Measurements from ENCODE around the gene NKD1.

NKD1 gene

DNA sequence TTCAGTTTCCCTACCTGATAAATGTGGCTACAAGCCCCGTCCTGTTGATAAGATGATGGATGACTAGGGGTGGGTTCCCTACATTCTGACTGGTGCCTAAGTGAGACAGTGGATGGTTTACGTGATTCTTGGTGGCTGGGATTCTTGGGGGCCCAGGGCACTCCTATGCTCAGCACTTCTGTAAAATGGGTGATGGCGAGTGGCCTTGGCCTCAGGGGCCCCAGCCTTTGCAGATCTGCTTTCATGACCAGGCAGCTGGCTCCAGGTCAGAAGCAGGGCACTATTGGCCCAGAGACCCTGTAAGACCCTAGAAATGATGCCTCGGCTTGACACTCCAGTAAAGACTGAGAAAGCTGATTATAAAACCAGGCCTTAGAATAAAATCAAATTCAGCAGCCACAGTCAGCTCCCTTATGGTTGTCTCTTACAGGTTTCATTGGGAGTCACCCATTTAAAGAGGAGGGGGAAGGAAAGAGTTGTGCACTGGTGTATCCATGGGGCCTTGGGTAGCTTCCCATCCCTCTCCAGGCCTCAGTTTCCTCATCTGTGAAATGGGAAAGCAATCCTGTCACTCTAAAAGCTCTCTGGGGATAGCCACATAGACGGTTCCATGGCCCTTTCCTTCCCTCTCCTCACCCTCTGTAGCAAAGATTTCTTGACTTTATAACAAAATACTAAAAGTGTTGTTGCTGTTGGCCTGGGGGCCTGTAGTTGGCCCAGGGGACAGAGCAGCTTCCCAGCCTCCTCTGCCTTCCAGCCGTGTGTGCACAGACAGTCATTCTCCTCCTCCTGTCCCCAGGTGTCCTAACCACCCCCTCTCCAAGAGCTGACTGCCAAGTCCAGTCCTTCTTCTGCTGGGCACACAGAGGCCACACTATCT is 131.7 kb downstream of the NKD1 start:
- TF ChIP-seq, protein P1, sequence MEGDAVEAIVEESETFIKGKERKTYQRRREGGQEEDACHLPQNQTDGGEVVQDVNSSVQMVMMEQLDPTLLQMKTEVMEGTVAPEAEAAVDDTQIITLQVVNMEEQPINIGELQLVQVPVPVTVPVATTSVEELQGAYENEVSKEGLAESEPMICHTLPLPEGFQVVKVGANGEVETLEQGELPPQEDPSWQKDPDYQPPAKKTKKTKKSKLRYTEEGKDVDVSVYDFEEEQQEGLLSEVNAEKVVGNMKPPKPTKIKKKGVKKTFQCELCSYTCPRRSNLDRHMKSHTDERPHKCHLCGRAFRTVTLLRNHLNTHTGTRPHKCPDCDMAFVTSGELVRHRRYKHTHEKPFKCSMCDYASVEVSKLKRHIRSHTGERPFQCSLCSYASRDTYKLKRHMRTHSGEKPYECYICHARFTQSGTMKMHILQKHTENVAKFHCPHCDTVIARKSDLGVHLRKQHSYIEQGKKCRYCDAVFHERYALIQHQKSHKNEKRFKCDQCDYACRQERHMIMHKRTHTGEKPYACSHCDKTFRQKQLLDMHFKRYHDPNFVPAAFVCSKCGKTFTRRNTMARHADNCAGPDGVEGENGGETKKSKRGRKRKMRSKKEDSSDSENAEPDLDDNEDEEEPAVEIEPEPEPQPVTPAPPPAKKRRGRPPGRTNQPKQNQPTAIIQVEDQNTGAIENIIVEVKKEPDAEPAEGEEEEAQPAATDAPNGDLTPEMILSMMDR (IDR thresholded peaks at IDR 0.05; ENCODE audit: insufficient read depth, low read depth, low read length, missing control alignments), result no peak
- no peak overlapping the region for H3K4me3 ChIP-seq (ENCODE audit: low read length)
- no peak for DNase-seq (ENCODE audit: low read depth)

DNA sequence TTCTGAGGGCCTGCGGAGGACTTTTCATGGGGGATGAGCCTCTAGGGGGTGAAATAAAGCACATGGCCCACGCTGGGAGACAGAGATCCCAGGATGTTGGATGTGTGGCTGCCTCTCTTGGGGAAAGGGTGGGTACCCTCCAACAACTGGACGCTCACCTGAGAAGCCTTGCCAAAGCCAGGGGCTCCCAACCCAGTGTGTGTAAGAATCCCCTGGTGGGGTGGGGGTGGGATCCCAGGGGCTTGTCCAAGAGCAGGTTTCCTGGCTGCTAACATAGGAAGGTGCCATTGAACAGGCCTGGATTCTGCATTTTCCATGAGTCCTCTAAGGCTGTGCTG is 132.3 kb downstream of the NKD1 start:
- no peak for DNase-seq (ENCODE audit: low read depth)
- no peak overlapping the region for H3K4me3 ChIP-seq (ENCODE audit: low read length)
- TF ChIP-seq, protein P1 (IDR thresholded peaks at IDR 0.05; ENCODE audit: insufficient read depth, low read depth, low read length, missing control alignments), result no peak

DNA sequence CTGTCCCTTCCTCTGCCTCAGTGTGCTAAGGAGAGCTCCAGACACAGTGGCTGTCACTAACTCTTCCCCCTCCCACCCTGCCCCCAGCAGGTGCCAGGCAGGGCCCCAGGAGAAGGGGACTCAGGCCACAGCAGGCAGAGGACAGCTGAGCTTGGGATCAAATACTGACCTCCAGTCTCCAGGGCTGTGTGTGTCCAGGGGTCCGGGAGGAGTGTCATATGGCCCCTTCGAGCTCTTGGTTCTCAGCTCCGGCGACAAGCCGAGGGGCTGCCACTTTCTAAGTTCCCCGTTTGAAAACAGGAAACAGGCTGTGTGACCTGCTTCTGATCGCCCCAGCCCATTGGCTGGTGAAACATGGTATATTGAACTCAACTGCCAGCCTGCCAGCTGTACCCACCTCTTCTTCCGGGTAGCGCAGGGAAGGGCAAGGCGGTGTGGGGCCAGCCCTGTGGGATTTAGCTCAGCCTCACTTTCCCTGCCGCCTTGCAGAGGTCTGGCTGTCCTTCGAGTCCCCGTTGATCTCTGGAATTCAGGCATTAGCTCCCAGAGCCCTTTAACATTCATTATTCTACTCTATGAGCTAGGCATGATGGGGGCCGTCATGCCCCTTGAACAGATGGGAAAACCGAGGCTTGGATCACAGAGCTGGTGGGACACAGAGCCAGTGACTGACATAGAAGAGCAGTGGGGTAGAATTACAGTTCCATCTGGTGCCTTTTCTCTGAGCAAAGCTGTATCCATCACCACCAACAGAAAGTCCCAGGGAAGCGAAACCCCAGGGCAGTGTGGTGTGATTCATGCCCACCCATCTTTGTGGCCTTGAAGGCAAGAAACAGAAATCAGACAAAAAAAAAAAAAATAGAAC is 133.1 kb downstream of the NKD1 start, which contains the start of gene SNX20:
TSS of gene SNX20 (minus strand) at position 292 of the 865 bp plus-strand sequence. CDS start 3,786 bp downstream, outside the sequence.
- TF ChIP-seq, protein P1 (IDR thresholded peaks at IDR 0.05; ENCODE audit: insufficient read depth, low read depth, low read length, missing control alignments), result no peak
- H3K4me3 ChIP-seq (ENCODE audit: low read length), result no peak within 1 kb of the TSS
- no peak for DNase-seq (ENCODE audit: low read depth)

DNA sequence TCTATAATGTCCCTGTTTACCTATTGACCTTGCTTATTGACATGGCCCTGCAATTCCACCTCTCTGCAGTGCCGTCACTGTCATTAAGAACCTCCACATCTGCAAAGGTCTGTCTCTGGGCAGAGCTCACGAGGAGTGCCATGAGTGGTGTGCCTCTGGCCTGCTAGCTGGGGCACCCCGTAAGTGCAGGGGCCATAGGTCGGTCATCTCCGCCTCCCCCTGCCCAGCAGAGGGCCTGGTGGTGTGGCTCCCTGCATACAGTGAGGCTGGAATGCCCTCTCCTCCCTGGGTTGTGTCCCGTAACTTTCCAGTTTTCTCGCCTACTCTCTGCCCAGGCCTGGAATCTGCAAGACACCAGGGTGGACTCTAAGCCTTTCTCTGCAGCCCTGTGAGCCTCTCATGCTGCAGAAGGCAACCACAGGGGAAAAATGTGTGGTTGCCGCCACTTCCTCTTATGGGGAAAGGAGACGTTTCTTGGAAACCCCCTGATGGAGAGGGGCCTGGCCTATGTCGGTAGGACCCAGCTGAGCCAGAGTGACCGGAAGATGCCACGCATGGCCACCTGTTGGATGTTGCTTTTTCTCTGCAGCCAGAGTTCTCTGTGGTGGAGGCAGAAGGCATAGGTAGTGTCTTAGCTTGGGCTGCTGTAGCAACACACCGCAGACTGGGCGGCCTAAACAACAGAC is 135.6 kb downstream of the NKD1 start:
- TF ChIP-seq, protein P1 (IDR thresholded peaks at IDR 0.05; ENCODE audit: insufficient read depth, low read depth, low read length, missing control alignments), result no peak
- DNase-seq (ENCODE audit: low read depth), result no peak
- H3K4me3 ChIP-seq (ENCODE audit: low read length), result no peak overlapping the region

DNA sequence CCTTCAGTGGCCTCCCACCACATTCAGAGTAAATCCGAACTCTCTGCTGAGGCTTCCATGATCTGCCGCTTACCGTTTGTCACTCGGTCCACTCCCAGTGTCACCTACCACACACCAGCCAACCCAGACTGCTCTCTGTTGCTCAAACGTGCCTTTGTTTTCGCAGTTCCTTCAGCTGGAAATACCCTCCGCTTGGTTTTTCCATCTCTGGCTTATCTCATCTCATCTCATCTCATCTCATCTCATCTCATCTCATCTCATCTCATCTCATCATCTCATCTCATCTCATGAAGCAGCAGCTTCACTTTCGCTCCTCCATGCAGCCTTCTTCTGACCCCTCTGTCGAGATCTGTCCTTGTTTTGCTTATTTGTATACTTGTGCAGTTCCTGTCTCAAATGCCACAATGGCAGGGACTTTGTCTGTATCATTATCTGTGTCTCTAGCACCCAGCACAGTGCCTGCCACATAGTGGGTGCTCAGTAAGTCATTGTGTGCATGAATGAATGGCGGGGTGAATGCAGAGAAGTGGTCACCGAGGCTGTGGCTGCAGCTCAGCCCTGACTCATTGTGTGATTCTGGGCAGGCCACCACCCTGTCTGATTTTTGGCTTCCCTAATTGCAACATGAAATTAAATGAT is 136.7 kb downstream of the NKD1 start:
- H3K4me3 ChIP-seq (ENCODE audit: low read length), result no peak overlapping the region
- DNase-seq (ENCODE audit: low read depth), result no peak
- TF ChIP-seq, protein P1 (IDR thresholded peaks at IDR 0.05; ENCODE audit: insufficient read depth, low read depth, low read length, missing control alignments), result no peak

DNA sequence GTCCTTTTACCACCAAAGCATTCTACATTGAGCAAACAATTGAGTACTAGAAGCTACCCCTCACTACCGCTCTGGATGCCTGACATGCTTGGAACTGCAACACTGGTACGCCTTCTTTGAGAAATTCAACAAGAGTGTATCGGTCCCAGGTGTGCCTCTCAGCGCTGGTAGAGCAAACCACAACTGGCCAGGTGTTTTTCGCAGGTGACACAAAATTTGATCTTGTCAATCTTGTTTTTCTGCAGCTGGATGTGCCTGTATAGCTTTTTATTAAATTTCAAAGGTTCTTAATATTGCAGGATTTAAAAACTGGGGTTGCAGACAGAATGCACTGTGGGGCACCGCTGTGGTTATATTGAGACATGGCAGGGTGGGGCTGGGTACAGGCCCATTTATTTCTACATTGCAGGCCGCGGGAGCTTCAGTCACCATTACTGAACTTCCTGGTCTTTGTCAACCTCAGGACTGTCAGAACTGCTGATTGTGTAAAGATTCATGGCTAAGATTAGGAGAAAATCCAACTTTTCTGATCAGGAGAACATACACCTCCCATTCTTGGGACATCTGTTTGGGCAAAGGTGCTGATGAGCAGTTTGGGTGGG is 137.4 kb downstream of the NKD1 start:
- TF ChIP-seq, protein P1 (IDR thresholded peaks at IDR 0.05; ENCODE audit: insufficient read depth, low read depth, low read length, missing control alignments), result no peak

More for the DNA sequence above, 137.4 kb downstream of the NKD1 start:
- peak; percentile 41 for DNase-seq (ENCODE audit: low read depth)
- no peak overlapping the region for H3K4me3 ChIP-seq (ENCODE audit: low read length)

Measured in epithelial cell of esophagus (primary cell).